H1 (cell line): ENCODE results near the gene PDGFD. TPM values are rescaled to one million over a fixed set of nuclear protein-coding genes. Genes with fewer than 3 reads are reported as not detected.

Source experiments
- BCL11A ChIP-seq, 2 experiments: IDR thresholded peaks; one replicate each; pipeline ENCODE4 v1.6.1; 2011; ENCODE audit warnings: low read depth in 2 of 2, low read length in 2 of 2, mild to moderate bottlenecking in 2 of 2
- EP300 ChIP-seq, 2 experiments: IDR thresholded peaks; 1 replicate in 1 of 2; 2 replicates in 1 of 2; pipeline ENCODE4 v1.6.1; 2011 to 2012; ENCODE audit warnings: low read depth in 2 of 2, low read length in 2 of 2, mild to moderate bottlenecking in 2 of 2, borderline replicate concordance in 1 of 2, inconsistent platforms in 1 of 2, moderate library complexity in 1 of 2
- RNF2 ChIP-seq: fragments of 200-900, 300-1000 bp; sonication (generic); IDR thresholded peaks from 2 replicates; pipeline ENCODE4 v1.7.1; 2016; ENCODE audit warnings: borderline replicate concordance, low read depth, mild to moderate bottlenecking, antibody characterized with exemption, low read length; ENCODE audit not compliant: poor library complexity, severe bottlenecking; ENCODE audit errors: missing control alignments
- TAF7 ChIP-seq: optimal IDR thresholded peaks from 2 replicates; pipeline ENCODE3; 2011; ENCODE audit warnings: low read depth, mild to moderate bottlenecking, inconsistent platforms, low read length, moderate library complexity, borderline replicate concordance
- polyA plus RNA-seq, 7 experiments: library from polyadenylated mRNA; depleted of rRNA in 3 of 7; stranded (reverse) in 5 of 7; unstranded in 2 of 7; fragments of >200 nt in 5 of 7; fragments of 200-250 nt in 2 of 7; gene quantifications; 1 replicate in 5 of 7; 2 replicates in 1 of 7; 4 replicates in 1 of 7; pipeline versions ENCODE4 v1.2.1 to v1.2.3, GENCODE V29; 2011 to 2013; ENCODE audit warnings: missing spikeins in 2 of 7, mixed read lengths in 2 of 7
- total RNA-seq: library from RNA; stranded (reverse); fragmentation: NEBNext Ultra II Directional; extraction: Animal tissue kit (Norgen Biotek cat#: 25700); gene quantifications from 2 replicates; pipeline ENCODE4 v1.2.1, GENCODE V29; 2021

The PDGFD gene
- total and polyA plus RNA-seq, 2 of the 8 experiments (the other 6 are each of a cell fraction or from before 2014, with no cell fraction given): 1.1 to 3.9 TPM

DNA sequence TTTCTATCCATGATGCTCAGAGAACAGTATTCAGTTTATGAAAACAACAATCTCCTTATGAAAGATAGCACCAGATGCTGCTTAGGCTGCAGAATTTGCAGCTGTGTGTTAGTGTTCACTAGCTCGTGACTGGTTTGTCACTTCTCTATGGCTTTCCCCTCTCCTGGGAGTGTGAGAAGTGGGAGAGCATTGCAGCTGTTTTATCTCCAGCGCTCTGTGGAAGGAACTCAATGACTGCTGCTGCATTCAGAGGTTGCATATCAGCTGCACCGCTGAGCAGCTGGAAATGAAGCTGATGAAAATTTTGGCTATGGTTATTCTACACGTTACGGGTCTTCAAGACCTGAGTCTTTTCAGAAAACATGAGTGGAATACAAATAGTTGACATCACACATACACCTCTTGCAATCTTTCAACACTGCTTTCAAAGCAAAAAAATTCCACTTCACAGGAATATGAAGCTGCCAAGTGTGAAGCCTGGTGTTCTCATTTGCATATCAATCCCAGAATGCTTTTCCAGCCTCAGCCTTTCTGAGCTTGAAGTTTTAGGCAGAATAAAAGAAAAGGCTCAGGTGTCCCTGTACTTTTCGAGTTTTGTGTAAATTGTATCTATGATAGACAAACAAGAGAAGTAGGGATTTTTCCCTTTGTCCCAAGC, 276.8 kb downstream of the PDGFD start (continued):
- no peak for TF ChIP-seq RNF2
- TF ChIP-seq EP300 (IDR thresholded peaks at IDR 0.05; ENCODE audit: borderline replicate concordance in 1 of 2, low read depth in 2 of 2, low read length in 2 of 2): no peak
- TF ChIP-seq BCL11A (IDR thresholded peaks at IDR 0.05; ENCODE audit: low read depth in 2 of 2, low read length in 2 of 2): no peak
- no peak for TF ChIP-seq TAF7
